Measurements from ENCODE around the gene MKI67.

The MKI67 gene

DNA sequence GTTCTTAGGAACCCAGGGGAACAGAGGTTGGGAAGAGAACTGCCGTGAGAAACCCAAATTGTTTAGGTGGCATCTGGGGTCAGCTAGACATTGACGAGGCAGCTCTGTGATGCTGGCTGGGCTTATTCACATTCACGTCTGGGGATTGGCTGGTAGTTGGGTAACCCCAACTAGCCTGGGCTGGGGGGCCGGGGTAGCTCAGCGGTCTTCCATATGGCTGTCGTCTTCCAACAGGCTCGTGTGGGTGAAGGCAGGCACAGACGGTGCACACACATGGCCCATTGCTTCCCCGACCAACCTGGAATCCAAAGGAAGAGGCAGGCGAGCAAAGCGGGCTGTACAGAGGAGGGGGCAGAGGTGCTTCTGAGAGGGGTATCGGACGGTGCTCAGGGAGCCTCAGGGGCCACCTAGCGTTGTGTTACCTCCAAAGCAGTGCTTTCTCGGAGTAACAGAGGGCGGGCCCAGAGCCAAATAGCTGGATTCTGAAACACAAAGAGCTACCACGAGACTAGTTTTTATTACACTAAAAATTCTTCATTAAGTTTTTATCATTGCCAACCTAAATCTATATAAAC, 34.5 kb downstream of the MKI67 start:
- no peak for TF ChIP-seq FOXM1 (IDR thresholded peaks at IDR 0.05; ENCODE audit: borderline replicate concordance, low read depth)
- no peak for TF ChIP-seq RAD21 (IDR thresholded peaks at IDR 0.05; ENCODE audit: low read depth)
- TF ChIP-seq YY1 (IDR thresholded peaks at IDR 0.05; ENCODE audit: low read depth): no peak

DNA sequence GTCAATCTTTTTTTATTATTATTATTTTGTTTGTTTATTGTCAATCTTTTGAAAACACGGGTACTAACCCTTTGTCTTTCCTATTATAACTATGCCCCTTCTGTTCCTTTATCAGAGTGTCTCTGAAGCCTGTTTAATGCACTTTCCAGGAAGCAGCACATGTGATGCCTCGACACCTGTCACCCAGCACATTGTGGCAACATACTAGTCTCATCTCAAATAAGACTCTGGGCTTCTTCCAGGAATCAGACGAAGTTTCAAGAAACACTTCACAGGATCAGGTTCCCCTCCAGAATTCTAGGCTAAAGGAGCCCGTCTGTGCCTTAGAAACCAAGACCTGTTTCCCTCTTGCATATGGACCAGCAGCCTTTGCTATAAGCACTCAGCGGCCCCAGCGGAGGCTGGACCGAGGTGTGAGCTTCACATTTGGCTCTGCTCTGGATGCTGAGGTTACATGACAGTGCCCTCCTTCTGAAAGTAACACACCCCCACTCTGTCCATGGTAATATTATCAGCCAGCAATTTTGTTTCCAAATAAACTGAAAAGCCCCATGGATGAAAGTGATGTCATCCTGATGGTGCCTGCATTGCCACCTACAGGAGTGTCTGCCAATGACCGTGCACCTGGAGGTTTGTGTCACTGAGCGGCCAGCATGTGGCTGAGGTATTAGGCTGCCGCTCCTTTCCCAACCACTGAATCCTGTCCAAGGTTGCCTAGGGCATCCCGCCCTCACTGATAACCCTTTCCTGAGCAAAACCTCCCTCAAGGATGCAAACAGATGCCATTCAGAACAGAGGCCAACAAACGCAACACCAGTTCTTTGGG, 38.1 kb downstream of the MKI67 start:
- no peak for TF ChIP-seq EGR1 (IDR thresholded peaks at IDR 0.05)
- 0 out of 2 replicates have a peak, but pooled peaks have one; percentile 12 for TF ChIP-seq RAD21 (IDR thresholded peaks at IDR 0.05; ENCODE audit: low read depth)
- TF ChIP-seq FOXM1 (IDR thresholded peaks at IDR 0.05; ENCODE audit: borderline replicate concordance, low read depth): no peak

- TF ChIP-seq CREB1 (IDR thresholded peaks at IDR 0.05; ENCODE audit: low read depth) (no peak), REST (IDR thresholded peaks at IDR 0.05; ENCODE audit: low read depth) (no peak), FOXM1 (IDR thresholded peaks at IDR 0.05; ENCODE audit: borderline replicate concordance, low read depth) (no peak), RAD21 (IDR thresholded peaks at IDR 0.05; ENCODE audit: low read depth) (no peak), CEBPB (IDR thresholded peaks at IDR 0.05) (no peak), TEAD4 (IDR thresholded peaks at IDR 0.05) (no peak), NFIC (IDR thresholded peaks at IDR 0.05) (no peak), TAF1 (IDR thresholded peaks at IDR 0.05; ENCODE audit: low read depth) (no peak), EGR1 (IDR thresholded peaks at IDR 0.05) (no peak), TCF12 (IDR thresholded peaks at IDR 0.05; ENCODE audit: low read depth) (no peak), YY1 (IDR thresholded peaks at IDR 0.05; ENCODE audit: low read depth) (no peak), ZBTB7A (IDR thresholded peaks at IDR 0.05; ENCODE audit: low read depth) (no peak), EP300 (IDR thresholded peaks at IDR 0.05; ENCODE audit: borderline replicate concordance) (no peak)
- TF ChIP-seq, protein P1, sequence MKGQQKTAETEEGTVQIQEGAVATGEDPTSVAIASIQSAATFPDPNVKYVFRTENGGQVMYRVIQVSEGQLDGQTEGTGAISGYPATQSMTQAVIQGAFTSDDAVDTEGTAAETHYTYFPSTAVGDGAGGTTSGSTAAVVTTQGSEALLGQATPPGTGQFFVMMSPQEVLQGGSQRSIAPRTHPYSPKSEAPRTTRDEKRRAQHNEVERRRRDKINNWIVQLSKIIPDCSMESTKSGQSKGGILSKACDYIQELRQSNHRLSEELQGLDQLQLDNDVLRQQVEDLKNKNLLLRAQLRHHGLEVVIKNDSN (IDR thresholded peaks at IDR 0.05): no peak
- TF ChIP-seq, protein P2, sequence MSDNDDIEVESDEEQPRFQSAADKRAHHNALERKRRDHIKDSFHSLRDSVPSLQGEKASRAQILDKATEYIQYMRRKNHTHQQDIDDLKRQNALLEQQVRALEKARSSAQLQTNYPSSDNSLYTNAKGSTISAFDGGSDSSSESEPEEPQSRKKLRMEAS (IDR thresholded peaks at IDR 0.05): no peak
Observed at GRCh38 chr10:128087146-128087883, 38.9 kb downstream of the MKI67 start.

DNA sequence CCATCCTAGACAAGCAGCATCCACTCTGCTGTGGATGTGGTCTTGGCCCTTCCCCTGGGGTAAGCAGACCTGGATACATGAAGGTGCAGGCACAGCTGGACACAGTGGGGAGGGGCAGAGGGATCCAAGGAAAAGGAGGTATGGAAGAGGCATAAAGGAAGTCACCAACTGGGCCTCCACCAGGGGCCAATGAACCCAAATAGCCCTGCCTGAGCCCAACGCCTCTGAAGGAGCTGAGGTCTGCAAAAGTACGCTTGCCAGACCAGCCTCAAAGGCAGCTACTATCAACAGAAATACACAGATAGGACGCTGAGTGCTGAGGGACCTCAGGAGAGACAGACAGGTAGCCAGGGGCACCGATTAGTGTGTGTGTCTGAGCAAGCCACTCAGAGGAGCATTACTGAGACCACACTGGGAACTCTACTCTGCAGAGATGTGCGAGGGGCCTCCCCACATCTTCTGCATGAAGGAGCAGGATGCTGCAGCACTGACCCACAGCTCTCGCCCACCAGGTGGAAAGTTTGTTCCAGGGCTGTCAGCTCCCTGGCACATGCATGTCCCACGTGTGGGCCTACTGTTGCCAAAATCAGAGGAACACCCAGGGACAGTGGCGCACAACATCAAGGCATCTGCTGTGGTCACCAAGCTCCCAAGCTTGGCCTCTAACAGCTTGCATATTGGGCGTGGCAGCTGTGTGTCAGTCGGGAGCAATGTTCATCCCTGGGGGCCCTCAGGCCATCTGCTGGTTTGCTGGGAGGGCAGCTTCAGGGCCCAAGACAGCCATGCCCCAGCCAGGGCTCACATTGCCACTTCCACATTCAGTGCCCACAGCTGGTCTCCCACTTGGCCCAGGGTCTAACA, 40.0 kb downstream of the MKI67 start:
- TF ChIP-seq, protein P1 (IDR thresholded peaks at IDR 0.05): no peak
- no peak for TF ChIP-seq CEBPB (IDR thresholded peaks at IDR 0.05)
- TF ChIP-seq TAF1 (IDR thresholded peaks at IDR 0.05; ENCODE audit: low read depth): no peak
- TF ChIP-seq REST (IDR thresholded peaks at IDR 0.05; ENCODE audit: low read depth): no peak
- no peak for TF ChIP-seq TEAD4 (IDR thresholded peaks at IDR 0.05)
- TF ChIP-seq EGR1 (IDR thresholded peaks at IDR 0.05): no peak
- no peak for TF ChIP-seq ZBTB7A (IDR thresholded peaks at IDR 0.05; ENCODE audit: low read depth)
- no peak for TF ChIP-seq EP300 (IDR thresholded peaks at IDR 0.05; ENCODE audit: borderline replicate concordance)
- TF ChIP-seq YY1 (IDR thresholded peaks at IDR 0.05; ENCODE audit: low read depth): no peak
- TF ChIP-seq TCF12 (IDR thresholded peaks at IDR 0.05; ENCODE audit: low read depth): no peak
- TF ChIP-seq RAD21 (IDR thresholded peaks at IDR 0.05; ENCODE audit: low read depth): no peak
- no peak for TF ChIP-seq NFIC (IDR thresholded peaks at IDR 0.05)
- TF ChIP-seq FOXM1 (IDR thresholded peaks at IDR 0.05; ENCODE audit: borderline replicate concordance, low read depth): no peak
- TF ChIP-seq CREB1 (IDR thresholded peaks at IDR 0.05; ENCODE audit: low read depth): no peak
- TF ChIP-seq, protein P2 (IDR thresholded peaks at IDR 0.05): no peak

All from Ishikawa (cell line).